OCI-M2 (cell line): ENCODE data around the gene SCNM1.

Source experiments
- DNase-seq: peaks from one replicate; lab custom pipeline; 2025; ENCODE audit not compliant: unreplicated experiment; lab: John Stamatoyannopoulos, UW

SCNM1 gene, protein sequence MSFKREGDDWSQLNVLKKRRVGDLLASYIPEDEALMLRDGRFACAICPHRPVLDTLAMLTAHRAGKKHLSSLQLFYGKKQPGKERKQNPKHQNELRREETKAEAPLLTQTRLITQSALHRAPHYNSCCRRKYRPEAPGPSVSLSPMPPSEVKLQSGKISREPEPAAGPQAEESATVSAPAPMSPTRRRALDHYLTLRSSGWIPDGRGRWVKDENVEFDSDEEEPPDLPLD

GRCh38 chr1:151165738-151166504 is at the start of gene SCNM1, which contains the start of gene LYSMD1:
Gene SCNM1 (plus strand): TSS chr1:151166144. CDS start chr1:151166153, 9 bp downstream.
Gene LYSMD1 (minus strand): TSS chr1:151165902. CDS start chr1:151165258, 644 bp downstream.
- peak; percentile 81 for DNase-seq

- DNase-seq, result no peak
Observed at GRCh38 chr1:151124763-151125403, 41.1 kb upstream of the SCNM1 start.

GRCh38 chr1:151128800-151129199 is 37.1 kb upstream of the SCNM1 start:
- DNase-seq, result no peak

GRCh38 chr1:151130987-151131586 is 34.9 kb upstream of the SCNM1 start:
- no peak for DNase-seq

DNA sequence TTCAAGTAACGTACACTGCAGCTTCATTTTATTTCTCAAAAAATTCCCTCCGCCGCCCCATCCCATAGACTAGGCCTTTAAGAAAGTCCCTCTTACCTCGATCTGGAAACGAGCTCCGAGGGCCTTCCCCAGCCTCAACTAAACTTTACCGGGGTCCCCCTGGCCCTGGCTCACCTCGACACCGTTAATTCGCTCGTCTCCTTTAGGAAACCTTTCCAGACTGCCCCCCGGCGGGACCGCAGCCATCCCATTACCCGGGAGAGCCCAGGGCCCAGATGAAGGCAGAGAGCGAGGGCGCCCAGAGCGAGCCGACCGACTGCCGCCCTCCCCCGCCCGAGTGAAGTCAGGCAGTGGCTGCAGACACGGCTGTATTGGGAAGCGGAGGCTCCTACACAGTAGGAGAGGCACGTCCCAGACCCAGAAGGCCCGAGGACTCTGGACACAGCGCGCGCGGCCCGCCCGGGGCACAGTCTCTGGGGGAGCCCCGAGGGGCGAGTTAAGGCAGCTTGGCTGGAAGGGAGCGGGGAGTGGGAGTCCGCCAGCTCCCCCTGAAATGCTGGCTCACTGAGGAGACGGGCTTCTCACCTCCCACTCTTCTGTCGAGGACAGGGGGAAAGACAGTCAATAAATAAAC is 34.1 kb upstream of the SCNM1 start:
- DNase-seq, result no peak

DNA sequence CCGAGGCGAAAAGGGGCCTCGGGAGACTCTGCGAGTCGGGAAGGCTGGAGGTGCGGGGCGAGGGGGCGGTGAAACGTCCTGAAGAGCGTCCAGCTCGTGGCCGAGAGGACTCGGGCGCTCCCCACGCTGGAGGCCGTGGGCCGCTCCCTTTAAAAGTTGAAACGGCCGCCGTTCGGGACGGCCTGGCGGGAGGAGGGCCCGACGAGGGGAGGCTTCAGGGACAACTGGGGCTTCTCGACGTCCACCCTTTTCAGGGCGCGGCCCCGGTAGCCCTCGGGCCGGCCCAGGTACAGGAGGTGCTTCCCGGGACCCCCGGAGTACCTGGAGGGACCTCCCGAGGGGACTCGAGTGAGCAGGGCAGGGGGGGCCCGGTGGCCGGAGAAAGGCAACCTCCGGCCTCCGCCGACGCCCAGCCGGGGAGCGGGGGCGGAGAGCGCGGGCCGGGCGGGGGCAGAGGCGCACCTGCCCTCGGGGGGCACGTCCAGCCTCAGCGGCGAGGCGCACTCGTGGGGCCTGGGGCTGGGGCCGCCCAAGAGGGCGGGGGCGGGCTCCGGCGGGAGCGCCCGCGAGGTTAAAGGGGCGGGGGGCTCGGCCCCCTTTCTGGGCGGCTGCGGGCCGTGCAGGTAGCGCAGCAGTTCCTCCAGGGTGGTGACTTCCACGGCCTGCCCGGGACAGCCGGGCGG is 33.5 kb upstream of the SCNM1 start:
- DNase-seq, result no peak

DNA sequence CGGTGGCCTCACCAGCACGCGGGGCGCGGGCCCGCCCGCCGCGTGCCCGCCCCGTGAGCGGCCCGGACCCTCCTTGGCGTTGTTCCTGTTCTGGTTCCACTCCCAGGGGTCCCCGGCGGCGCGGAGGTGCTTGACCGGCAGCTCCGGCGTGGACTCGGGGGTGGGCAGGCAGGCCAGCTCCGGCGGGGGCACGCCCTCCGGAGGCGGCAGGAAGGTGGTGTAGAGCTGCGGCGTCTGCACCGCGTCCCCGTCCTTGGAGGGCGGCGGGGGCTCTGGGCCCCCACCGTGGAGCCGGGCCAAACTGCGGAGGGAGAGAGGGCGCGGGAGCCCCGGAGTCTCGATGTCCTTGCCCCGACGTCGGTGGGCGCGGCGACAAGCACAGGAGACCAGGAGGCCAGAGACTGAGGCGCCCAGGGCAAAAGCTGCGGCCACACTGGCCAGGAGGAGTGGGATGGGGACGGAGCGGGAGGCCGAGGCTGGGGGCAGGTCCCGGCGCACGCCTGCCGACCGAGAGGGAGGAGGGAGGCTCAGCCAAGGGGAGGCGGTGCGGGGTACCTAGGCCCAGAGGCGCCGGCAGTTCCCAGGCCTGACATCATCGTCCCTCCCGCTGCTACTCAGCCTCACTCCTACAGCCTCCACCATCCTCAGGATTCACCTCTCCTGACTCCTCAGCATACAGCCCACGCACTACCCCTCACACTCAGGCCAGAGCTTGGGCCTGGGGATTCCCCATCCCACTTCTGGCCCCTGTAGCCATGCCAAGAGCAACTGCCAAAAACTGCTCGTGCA is 32.7 kb upstream of the SCNM1 start:
- no peak for DNase-seq

- no peak for DNase-seq
Observed at GRCh38 chr1:151134396-151134795, 31.5 kb upstream of the SCNM1 start.

DNA sequence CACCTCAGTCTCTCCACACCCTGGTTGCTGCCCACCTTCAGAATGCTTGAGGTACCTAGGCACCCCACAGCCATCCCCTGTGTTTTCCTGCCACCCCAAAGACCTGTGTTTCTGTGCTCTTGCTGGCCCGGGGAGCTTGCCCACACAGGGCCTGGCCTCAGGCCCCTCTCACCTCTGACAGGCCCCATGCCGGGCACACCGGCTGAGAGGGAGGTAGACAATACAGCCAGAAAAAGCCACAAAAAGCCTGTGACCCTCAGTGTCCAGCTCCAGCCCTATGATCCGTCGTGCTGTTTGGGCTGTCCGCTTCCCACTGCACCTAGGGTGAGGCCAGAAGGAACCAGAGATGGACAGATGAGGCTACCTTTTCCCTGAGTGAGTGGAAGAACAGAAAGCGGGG is 31.0 kb upstream of the SCNM1 start:
- DNase-seq, result no peak

GRCh38 chr1:151135433-151136385 is 30.2 kb upstream of the SCNM1 start:
- no peak for DNase-seq

GRCh38 chr1:151137789-151138188 is 28.2 kb upstream of the SCNM1 start:
- DNase-seq, result no peak

GRCh38 chr1:151142411-151143056 is 23.4 kb upstream of the SCNM1 start:
- no peak for DNase-seq

DNA sequence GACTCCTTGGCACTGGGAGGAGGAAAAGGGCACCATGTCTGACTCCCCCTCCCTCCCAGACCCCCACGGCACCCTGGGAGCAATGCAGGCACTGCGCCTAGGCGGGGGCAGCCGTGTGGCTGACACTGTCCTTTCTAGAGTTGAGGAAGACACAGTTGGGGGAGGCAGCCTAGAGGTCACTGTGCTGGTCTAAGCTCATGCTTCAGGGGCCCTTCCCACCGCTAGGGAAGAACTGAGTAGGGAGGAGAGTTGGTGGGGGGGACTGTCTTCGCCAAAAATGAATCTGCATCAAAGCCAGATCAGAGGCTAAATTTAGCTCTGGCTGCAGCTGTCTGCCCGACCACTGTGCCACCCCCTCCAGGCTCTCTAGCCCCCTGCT is 22.9 kb upstream of the SCNM1 start:
- no peak for DNase-seq

DNA sequence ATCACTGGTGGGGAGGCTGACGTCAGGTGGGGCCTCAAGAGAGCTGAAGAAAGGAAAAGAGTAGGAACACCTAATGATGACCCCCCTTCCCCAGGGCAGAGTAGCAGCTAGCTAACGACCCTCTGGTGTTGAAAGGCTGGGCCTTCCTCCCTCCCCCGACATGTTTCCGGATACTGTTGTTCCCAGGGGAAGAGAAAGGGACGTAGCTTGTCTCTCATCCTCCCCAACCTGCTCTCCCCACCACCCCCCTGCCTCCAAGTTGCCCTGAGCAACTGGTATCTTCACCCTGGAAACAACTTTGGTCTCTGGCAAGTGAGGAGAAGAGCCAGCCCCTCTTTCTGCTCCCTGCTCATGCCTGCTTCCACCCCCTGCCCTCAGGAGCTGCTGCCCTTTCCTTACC is 22.0 kb upstream of the SCNM1 start:
- DNase-seq, result no peak

DNA sequence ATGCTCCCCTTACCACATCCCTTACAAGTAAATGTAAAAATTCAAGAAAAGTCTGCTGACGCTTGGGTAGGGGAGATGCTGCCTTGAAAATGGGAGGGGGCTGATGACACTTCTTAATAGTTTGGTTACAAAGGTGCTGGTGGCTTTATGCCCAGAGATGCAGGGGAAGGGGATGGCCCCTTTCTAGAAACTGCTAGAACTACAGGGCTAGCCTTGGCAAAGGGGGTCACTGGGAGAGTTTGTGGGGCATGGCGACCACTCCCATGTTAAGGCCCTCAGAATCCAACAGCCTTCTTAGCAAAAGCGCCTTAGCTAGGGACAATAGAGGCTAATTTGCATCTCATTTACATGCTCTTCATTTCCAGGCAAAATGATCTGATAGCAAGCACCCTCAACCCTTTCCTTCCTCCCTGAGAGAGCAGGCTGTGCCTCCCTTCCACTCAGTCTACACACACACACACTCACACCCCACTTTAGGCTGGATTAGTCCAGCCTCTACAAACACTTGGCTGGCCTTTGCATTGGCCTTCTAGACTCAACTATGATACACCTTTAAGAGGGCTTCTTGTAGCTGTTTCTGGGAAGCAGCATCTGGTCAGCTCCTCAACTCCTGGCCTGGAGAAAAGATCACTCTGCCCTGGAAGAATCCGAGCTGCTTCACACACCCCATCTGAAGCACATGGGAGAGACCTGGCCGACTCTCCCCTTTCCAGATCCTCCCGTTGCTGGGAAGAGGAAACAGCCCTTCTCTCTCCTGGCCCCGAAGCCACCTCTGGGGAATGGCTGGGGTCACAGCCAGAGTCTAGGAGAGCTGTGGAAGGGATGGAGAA is 21.3 kb upstream of the SCNM1 start:
- no peak for DNase-seq

DNA sequence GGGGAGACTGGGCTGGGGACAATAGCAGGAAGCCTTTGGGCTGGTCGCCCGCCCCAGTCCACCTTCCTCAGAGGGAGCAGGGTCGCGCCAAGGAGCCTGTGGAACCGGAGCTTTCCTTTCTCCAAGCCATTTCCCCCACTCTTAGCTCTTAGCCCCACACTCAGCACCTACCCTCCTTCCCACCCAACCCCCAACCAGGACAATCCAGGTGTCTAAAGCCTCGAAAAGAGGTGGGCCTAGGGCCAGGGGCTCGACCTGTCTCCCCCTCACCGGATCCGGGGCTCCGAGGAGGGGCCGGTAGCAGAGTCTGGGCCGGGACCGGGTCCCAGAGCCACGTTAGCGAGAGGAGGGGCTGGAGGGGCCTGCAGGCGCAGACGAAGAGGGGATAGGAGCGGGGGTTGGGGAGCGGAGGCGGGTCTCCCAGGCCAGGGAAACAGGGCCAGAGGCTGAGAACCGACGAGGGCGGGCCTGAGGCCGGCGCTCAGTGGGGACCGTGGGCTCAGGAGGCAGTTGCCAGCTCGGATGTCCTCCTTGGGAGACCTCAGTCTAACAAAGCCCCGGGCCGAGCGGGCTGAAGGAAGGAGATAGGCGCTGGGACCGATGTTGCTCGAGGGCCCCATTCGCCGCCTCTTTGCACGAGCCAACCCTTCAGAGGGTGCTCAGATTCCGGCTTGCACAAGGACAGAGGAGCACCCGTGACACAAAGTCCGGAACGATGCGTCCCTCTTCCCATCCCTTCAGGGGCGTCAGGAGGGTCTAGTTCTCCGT is 20.5 kb upstream of the SCNM1 start:
- no peak for DNase-seq

DNA sequence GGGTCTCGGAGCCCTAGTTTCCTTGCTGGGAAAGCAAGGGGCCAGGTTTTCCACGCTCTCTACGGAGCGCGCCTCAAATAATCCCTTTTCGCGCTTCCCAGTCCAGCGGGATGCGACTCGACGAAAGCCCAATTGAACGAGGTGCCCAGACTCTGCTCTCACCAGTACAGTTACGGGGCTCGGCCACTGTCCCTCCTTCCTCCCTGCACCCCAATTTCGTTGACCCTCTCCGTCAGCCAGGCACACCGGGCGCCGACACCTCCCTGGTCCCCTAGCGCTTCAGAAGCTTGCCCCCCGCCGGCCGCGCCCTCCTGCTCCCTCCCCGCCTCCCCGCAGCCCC is 19.9 kb upstream of the SCNM1 start:
- DNase-seq, result no peak
